ENCODE data around the gene LAMTOR5. TPM values are rescaled to one million over a fixed set of nuclear protein-coding genes. Genes with fewer than 3 reads are reported as not detected.

The LAMTOR5 gene
- polyA plus RNA-seq, 3 donors, result 304 to 420 (median 368) TPM

GRCh38 chr1:110375490-110375889, 32.0 kb downstream of the LAMTOR5 start:
- H3K4me3 Mint-ChIP-seq, result no peak overlapping the region
- no peak overlapping the region for H3K4me3 ChIP-seq (replicated peaks in 1 of 3; ENCODE audit: low read depth in 2 of 3, low read length in 3 of 3)
- H3K9ac ChIP-seq (ENCODE audit: insufficient read depth, low read length, poor library complexity, severe bottlenecking), result no peak overlapping the region
- peaks cover 13% of the 10 kb centered on the region for H3K4me1 Mint-ChIP-seq
- H4K20me1 ChIP-seq (ENCODE audit: insufficient read depth, low read length), result no peaks in the 10 kb centered on the region
- H3K9me3 ChIP-seq (replicated peaks in 1 of 2; ENCODE audit: control insufficient read depth in 1 of 2, insufficient read depth in 1 of 2, low read length in 2 of 2), result no peaks in the 10 kb centered on the region
- H3K79me2 ChIP-seq (ENCODE audit: insufficient read depth, low read length), result peaks cover 8% of the 10 kb centered on the region
- peaks cover 38 to 73% of the 10 kb centered on the region in 2 donors for H3K36me3 ChIP-seq (replicated peaks in 1 of 2; ENCODE audit: control insufficient read depth in 1 of 2, insufficient read depth in 2 of 2, low read length in 2 of 2)
- no peak for TF ChIP-seq CTCF (IDR thresholded peaks at IDR 0.05)
- no peaks in the 10 kb centered on the region for H3K27me3 ChIP-seq (ENCODE audit: control insufficient read depth in 2 of 2, insufficient read depth in 2 of 2, low read length in 2 of 2)
- H3K27ac ChIP-seq (ENCODE audit: low read depth in 1 of 2, low read length in 2 of 2), result no peak overlapping the region
- no CpG with 5 or more reads among the region's 1 CpG for WGBS (ENCODE audit: insufficient coverage)
- H2AFZ ChIP-seq (ENCODE audit: insufficient read depth, low read depth, low read length, poor library complexity, severe bottlenecking), result no peak overlapping the region
- H3K27me3 Mint-ChIP-seq (ENCODE audit: low read depth in 3 of 3), result peaks cover 0 to 2% (median 0%) of the 10 kb centered on the region in 3 donors
- DNase-seq, result no peak
- intact Hi-C loops (cut with micrococcal nuclease), result no loop called here
- peaks cover 10 to 12% of the 10 kb centered on the region in 2 donors for H3K4me1 ChIP-seq (ENCODE audit: control insufficient read depth in 1 of 2, insufficient read depth in 2 of 2, low read length in 2 of 2)
- peaks cover 47 to 56% of the 10 kb centered on the region in 2 donors for H3K36me3 Mint-ChIP-seq
- H3K27ac Mint-ChIP-seq, result peak overlapping the region in 2 of 7 donors; percentile 12 to 26
- H3K4me2 ChIP-seq (replicated peaks; ENCODE audit: extremely low read depth, low read length, poor library complexity, severe bottlenecking), result no peak overlapping the region
- no peaks in the 10 kb centered on the region for H3K9me3 Mint-ChIP-seq

- no peak overlapping the region for H2AFZ ChIP-seq (ENCODE audit: insufficient read depth, low read depth, low read length, poor library complexity, severe bottlenecking)
- no peaks in the 10 kb centered on the region for H3K9me3 ChIP-seq (replicated peaks in 1 of 2; ENCODE audit: control insufficient read depth in 1 of 2, insufficient read depth in 1 of 2, low read length in 2 of 2)
- H3K36me3 ChIP-seq (replicated peaks in 1 of 2; ENCODE audit: control insufficient read depth in 1 of 2, insufficient read depth in 2 of 2, low read length in 2 of 2), result peaks cover 34 to 82% of the 10 kb centered on the region in 2 donors
- TF ChIP-seq CTCF (IDR thresholded peaks at IDR 0.05), result no peak
- H3K27ac Mint-ChIP-seq, result peak overlapping the region in 1 of 7 donors; percentile 79
- peaks cover 45 to 49% of the 10 kb centered on the region in 2 donors for H3K36me3 Mint-ChIP-seq
- intact Hi-C loops (cut with micrococcal nuclease), result no loop called here
- no CpG with 5 or more reads among the region's 1 CpG for WGBS (ENCODE audit: insufficient coverage)
- no peaks in the 10 kb centered on the region for H3K27me3 ChIP-seq (ENCODE audit: control insufficient read depth in 2 of 2, insufficient read depth in 2 of 2, low read length in 2 of 2)
- no peak overlapping the region for H3K9ac ChIP-seq (ENCODE audit: insufficient read depth, low read length, poor library complexity, severe bottlenecking)
- H3K4me3 Mint-ChIP-seq, result no peak overlapping the region
- H3K27ac ChIP-seq (ENCODE audit: low read depth in 1 of 2, low read length in 2 of 2), result peak overlapping the region in 1 of 2 donors; percentile 3
- H3K79me2 ChIP-seq (ENCODE audit: insufficient read depth, low read length), result peaks cover 45% of the 10 kb centered on the region
- no peak overlapping the region for H3K4me2 ChIP-seq (replicated peaks; ENCODE audit: extremely low read depth, low read length, poor library complexity, severe bottlenecking)
- no peaks in the 10 kb centered on the region for H3K27me3 Mint-ChIP-seq (ENCODE audit: low read depth in 3 of 3)
- H3K9me3 Mint-ChIP-seq, result no peaks in the 10 kb centered on the region
- H3K4me1 ChIP-seq (ENCODE audit: control insufficient read depth in 1 of 2, insufficient read depth in 2 of 2, low read length in 2 of 2), result no peaks in the 10 kb centered on the region
- no peaks in the 10 kb centered on the region for H4K20me1 ChIP-seq (ENCODE audit: insufficient read depth, low read length)
- peaks cover 3% of the 10 kb centered on the region for H3K4me1 Mint-ChIP-seq
- no peak overlapping the region for H3K4me3 ChIP-seq (replicated peaks in 1 of 3; ENCODE audit: low read depth in 2 of 3, low read length in 3 of 3)
- DNase-seq, result no peak
These were observed 36.7 kb downstream of the LAMTOR5 start for GRCh38 chr1:110370827-110371226.
